OCI-LY7 (cell line): ENCODE data around the gene NME9. TPM values are rescaled to one million over a fixed set of nuclear protein-coding genes. Genes with fewer than 3 reads are reported as not detected.

Source experiments
- BruUV-seq: library from RNA; stranded (reverse); fragments of 400-500 nt; replicated peaks from 2 replicates; lab custom pipeline; 2021; lab: Mats Ljungman, UMichigan
- CTCF ChIA-PET: fragments of 300-600 bp; sonication (Branson Sonifier 250); formaldehyde crosslinking; loops from one replicate; lab custom pipeline; 2022; ENCODE audit warnings: antibody characterized with exemption; ENCODE audit not compliant: unreplicated experiment; lab: Charles Lee
- POLR2A ChIA-PET: fragments of 300-600 bp; sonication (Branson Sonifier 250); formaldehyde crosslinking; loops from one replicate; lab custom pipeline; 2022; ENCODE audit warnings: antibody characterized with exemption; lab: Charles Lee
- DNase-seq: peaks from one replicate; pipeline ENCODE4 v3.0.0-alpha.2; 2015; ENCODE audit warnings: low spot score
- H2AFZ ChIP-seq: fragments of 200-600 bp; sonication (generic), shearing (Covaris generic); 2 replicates; pipeline ENCODE4 v1.6.1; 2014; ENCODE audit warnings: mild to moderate bottlenecking, antibody characterized with exemption, low read length, moderate library complexity
- H3K27ac ChIP-seq: fragments of 200-600 bp; sonication (generic); 2 replicates; pipeline ENCODE4 v1.5.1; 2014; ENCODE audit warnings: mixed run types, low read depth, mild to moderate bottlenecking, moderate library complexity, low read length, inconsistent platforms; ENCODE audit not compliant: poor library complexity, severe bottlenecking
- H3K36me3 ChIP-seq: fragments of 200-600 bp; sonication (generic); 2 replicates; pipeline ENCODE4 v1.6.1; 2014; ENCODE audit warnings: mild to moderate bottlenecking, antibody characterized with exemption, low read length, moderate library complexity, mixed read lengths; ENCODE audit not compliant: insufficient read depth
- H3K4me1 ChIP-seq: fragments of 200-600 bp; sonication (generic); 2 replicates; pipeline ENCODE4 v1.5.1; 2014; ENCODE audit warnings: mild to moderate bottlenecking, low read length; ENCODE audit not compliant: insufficient read depth, poor library complexity, severe bottlenecking
- H3K4me2 ChIP-seq: fragments of 200-600 bp; sonication (generic); 2 replicates; pipeline ENCODE4 v1.6.1; 2014; ENCODE audit warnings: mild to moderate bottlenecking, low read length
- H3K4me3 ChIP-seq: fragments of 200-600 bp; sonication (generic); 2 replicates; pipeline ENCODE4 v1.5.1; 2014; ENCODE audit warnings: mild to moderate bottlenecking, low read depth, low read length; ENCODE audit not compliant: poor library complexity, severe bottlenecking
- H3K79me2 ChIP-seq: fragments of 200-600 bp; sonication (generic); 2 replicates; pipeline ENCODE4 v1.6.1; 2016; ENCODE audit warnings: low read depth, mild to moderate bottlenecking, low read length, moderate library complexity, mixed read lengths; ENCODE audit not compliant: insufficient read depth
- H3K9me2 ChIP-seq: fragments of 200-600 bp; sonication (generic); 2 replicates; pipeline ENCODE4 v1.6.1; 2016; ENCODE audit warnings: mild to moderate bottlenecking, low read length, mixed read lengths; ENCODE audit not compliant: insufficient read depth
- H3K9me3 ChIP-seq: fragments of 200-600 bp; sonication (generic); 2 replicates; pipeline ENCODE4 v1.6.1; 2014; ENCODE audit warnings: mild to moderate bottlenecking, mixed run types, low read length, mixed read lengths
- H4K20me1 ChIP-seq: fragments of 200-600 bp; sonication (generic); 2 replicates; pipeline ENCODE4 v1.6.1; 2014; ENCODE audit warnings: mild to moderate bottlenecking, antibody characterized with exemption, low read length, moderate library complexity, mixed read lengths; ENCODE audit not compliant: insufficient read depth
- CTCF ChIP-seq: fragments of 200-600 bp; sonication (generic); conservative IDR thresholded peaks from 2 replicates; pipeline ENCODE4 v1.5.1; 2014; ENCODE audit warnings: mild to moderate bottlenecking, antibody characterized with exemption, low read length, moderate library complexity, mixed read lengths
- EZH2phosphoT487 ChIP-seq: fragments of 200-600 bp; sonication (generic); IDR thresholded peaks from 2 replicates; pipeline ENCODE4 v1.6.1; 2018; ENCODE audit warnings: low read depth, borderline replicate concordance, mild to moderate bottlenecking, mixed run types, antibody characterized with exemption, low read length, moderate library complexity, mixed read lengths
- intact Hi-C: fragments of 100-400 bp; cut with micrococcal nuclease; formaldehyde crosslinking; loops from one replicate; pipeline ENCODE4 v1.10.0; 2022; ENCODE audit not compliant: unreplicated experiment
- total RNA-seq, 2 experiments: library from RNA; depleted of rRNA in 1 of 2; stranded (reverse); fragments of >200 nt in 1 of 2; shearing (Covaris generic) in 1 of 2; gene quantifications; 2 replicates each; pipeline ENCODE4 v1.2.3, GENCODE V29; 2014 to 2022

The NME9 gene
- total RNA-seq, 2 experiments from 2014 or later = not detected

- TF ChIP-seq EZH2phosphoT487 (no peak), CTCF (no peak)
- Histone ChIP-seq H3K79me2 (no peaks in the 10 kb centered on the region), H3K4me3 (no peak overlapping the region), H3K4me2 (no peak overlapping the region), H2AFZ (no peak overlapping the region), H3K9me2 (no peaks in the 10 kb centered on the region), H3K9me3 (no peaks in the 10 kb centered on the region), H3K4me1 (peaks cover 17% of the 10 kb centered on the region), H3K36me3 (no peaks in the 10 kb centered on the region), H4K20me1 (no peaks in the 10 kb centered on the region), H3K27ac (no peak overlapping the region)
- ChIA-PET CTCF (no interaction called here), POLR2A (interaction anchor here (0.6 kb wide), 1 partner anchor 1879 kb away, joined by 3 read pairs; no protein-coding TSS in a partner anchor)
- intact Hi-C loops = no loop called here
- no peak for DNase-seq
- BruUV-seq = no TSS peak
Observed at GRCh38 chr3:138369151-138369900, 39.7 kb upstream of the NME9 start.

- intact Hi-C loops = no loop called here
- no TSS peak for BruUV-seq
- H4K20me1 ChIP-seq = no peaks in the 10 kb centered on the region
- H3K9me2 ChIP-seq = no peaks in the 10 kb centered on the region
- peaks cover 17% of the 10 kb centered on the region for H3K4me1 ChIP-seq
- H3K4me3 ChIP-seq = no peak overlapping the region
- peak; percentile 5 for DNase-seq
- CTCF ChIA-PET = no interaction called here
- no peak overlapping the region for H3K27ac ChIP-seq
- H3K9me3 ChIP-seq = no peaks in the 10 kb centered on the region
- no peak overlapping the region for H3K4me2 ChIP-seq
- no peaks in the 10 kb centered on the region for H3K36me3 ChIP-seq
- no peak for TF ChIP-seq EZH2phosphoT487
- no peak for TF ChIP-seq CTCF
- no peaks in the 10 kb centered on the region for H3K79me2 ChIP-seq
- no peak overlapping the region for H2AFZ ChIP-seq
- POLR2A ChIA-PET = interaction anchor here (0.6 kb wide), 1 partner anchor 403 kb away, joined by 3 read pairs; no protein-coding TSS in a partner anchor
Observed at GRCh38 chr3:138367911-138368310, 38.3 kb upstream of the NME9 start.

- BruUV-seq = no TSS peak
- Histone ChIP-seq H3K79me2 (no peaks in the 10 kb centered on the region), H4K20me1 (no peaks in the 10 kb centered on the region), H3K4me2 (no peak overlapping the region), H3K27ac (no peak overlapping the region), H3K9me2 (no peaks in the 10 kb centered on the region), H3K4me1 (peaks cover 17% of the 10 kb centered on the region), H3K4me3 (no peak overlapping the region), H3K36me3 (no peaks in the 10 kb centered on the region), H2AFZ (no peak overlapping the region), H3K9me3 (no peaks in the 10 kb centered on the region)
- ChIA-PET POLR2A (interaction anchor here (0.6 kb wide), 1 partner anchor 404 kb away, joined by 3 read pairs; no protein-coding TSS in a partner anchor), CTCF (no interaction called here)
- TF ChIP-seq CTCF = no peak
- TF ChIP-seq EZH2phosphoT487 = no peak
- intact Hi-C loops = no loop called here
- no peak for DNase-seq
Observed at GRCh38 chr3:138367326-138367850, 37.7 kb upstream of the NME9 start.
